Mesendoderm (in vitro differentiated cells): ENCODE results near the gene MACROD2.

Source experiments
- DNase-seq: peaks from one replicate; pipeline ENCODE4 v3.0.0; 2013
- H2AK5ac ChIP-seq: 2 replicates; pipeline ENCODE4 v1.6.1; 2013; ENCODE audit warnings: low read length, inconsistent platforms
- H2BK120ac ChIP-seq: 2 replicates; pipeline ENCODE4 v1.6.1; 2013; ENCODE audit warnings: low read depth, mild to moderate bottlenecking, low read length, moderate library complexity, mixed read lengths
- H2BK15ac ChIP-seq: replicated peaks from 2 replicates; pipeline ENCODE4 v1.6.1; 2013; ENCODE audit warnings: low read depth, mild to moderate bottlenecking, moderate library complexity
- H2BK5ac ChIP-seq: 2 replicates; pipeline ENCODE4 v1.6.1; 2013; ENCODE audit warnings: low read length, inconsistent platforms
- H3K18ac ChIP-seq: 2 replicates; pipeline ENCODE4 v1.6.1; 2013; ENCODE audit warnings: mild to moderate bottlenecking, low read length, mixed read lengths
- H3K23ac ChIP-seq: one replicate; pipeline ENCODE4 v1.6.1; 2013; ENCODE audit warnings: low read length
- H3K27ac ChIP-seq: 2 replicates; pipeline ENCODE4 v1.5.1; 2013; ENCODE audit warnings: low read depth, mild to moderate bottlenecking, inconsistent platforms, low read length, moderate library complexity
- H3K27me3 ChIP-seq: 2 replicates; pipeline ENCODE4 v1.6.1; 2013; ENCODE audit warnings: low read length, control low read depth, mild to moderate bottlenecking, inconsistent platforms; ENCODE audit not compliant: insufficient read depth, poor library complexity
- H3K36me3 ChIP-seq: 2 replicates; pipeline ENCODE4 v1.6.1; 2013; ENCODE audit warnings: low read length, inconsistent platforms; ENCODE audit not compliant: control insufficient read depth, insufficient read depth
- H3K4ac ChIP-seq: one replicate; pipeline ENCODE4 v1.6.1; 2013; ENCODE audit warnings: low read depth, mild to moderate bottlenecking, low read length, moderate library complexity
- H3K4me1 ChIP-seq: 2 replicates; pipeline ENCODE4 v1.6.1; 2013; ENCODE audit warnings: low read depth, low read length, inconsistent platforms; ENCODE audit not compliant: control insufficient read depth
- H3K4me2 ChIP-seq: 2 replicates; pipeline ENCODE4 v1.6.1; 2013; ENCODE audit warnings: low read length
- H3K4me3 ChIP-seq: 2 replicates; pipeline ENCODE4 v1.5.1; 2013; ENCODE audit warnings: mild to moderate bottlenecking, low read length
- H3K56ac ChIP-seq: one replicate; pipeline ENCODE4 v1.6.1; 2013; ENCODE audit warnings: low read length
- H3K79me1 ChIP-seq: 2 replicates; pipeline ENCODE4 v1.6.1; 2013; ENCODE audit warnings: low read length, inconsistent platforms
- H3K79me2 ChIP-seq: 2 replicates; pipeline ENCODE4 v1.6.1; 2013; ENCODE audit warnings: mild to moderate bottlenecking, low read length; ENCODE audit not compliant: control insufficient read depth, insufficient read depth
- H3K9ac ChIP-seq: 2 replicates; pipeline ENCODE4 v1.6.1; 2013; ENCODE audit warnings: low read length, inconsistent platforms
- H4K5ac ChIP-seq: one replicate; pipeline ENCODE4 v1.6.1; 2013; ENCODE audit warnings: low read length
- H4K8ac ChIP-seq: one replicate; pipeline ENCODE4 v1.6.1; 2013; ENCODE audit warnings: low read depth, mild to moderate bottlenecking, control low read depth, low read length, moderate library complexity
- WGBS: extraction: QIAGEN DNeasy Blood & Tissue Kit; methylation state at CpG from one replicate; pipeline ENCODE4 v1.1.7; 2013; ENCODE audit warnings: low lambda C conversion rate, missing lambda C conversion rate; ENCODE audit not compliant: insufficient coverage; ENCODE audit errors: extremely low coverage; 5-methylcytosine and 5-hydroxymethylcytosine counted together

The MACROD2 gene

GRCh38 chr20:15318682-15319081 is 1323.4 kb downstream of the MACROD2 start:
- no peak overlapping the region for H2BK15ac ChIP-seq
- H3K4ac ChIP-seq, result no peak overlapping the region
- no peaks in the 10 kb centered on the region for H3K27me3 ChIP-seq
- no peak overlapping the region for H3K27ac ChIP-seq
- H4K5ac ChIP-seq, result no peak overlapping the region
- no peak overlapping the region for H3K4me2 ChIP-seq
- no peak overlapping the region for H4K8ac ChIP-seq
- no peak overlapping the region for H2BK120ac ChIP-seq
- no peak overlapping the region for H3K23ac ChIP-seq
- no peaks in the 10 kb centered on the region for H3K79me2 ChIP-seq
- H3K4me1 ChIP-seq, result no peaks in the 10 kb centered on the region
- no peak overlapping the region for H2BK5ac ChIP-seq
- H3K36me3 ChIP-seq, result no peaks in the 10 kb centered on the region
- no peak for DNase-seq
- no peak overlapping the region for H3K4me3 ChIP-seq
- no peaks in the 10 kb centered on the region for H3K79me1 ChIP-seq
- no peak overlapping the region for H2AK5ac ChIP-seq
- no peak overlapping the region for H3K9ac ChIP-seq
- no peak overlapping the region for H3K18ac ChIP-seq
- H3K56ac ChIP-seq, result no peak overlapping the region

- no peak overlapping the region for H3K27ac ChIP-seq
- DNase-seq, result no peak
- no peak overlapping the region for H2AK5ac ChIP-seq
- no peak overlapping the region for H3K4me3 ChIP-seq
- no peak overlapping the region for H2BK5ac ChIP-seq
- H2BK15ac ChIP-seq, result no peak overlapping the region
- no peaks in the 10 kb centered on the region for H3K79me2 ChIP-seq
- no peak overlapping the region for H3K18ac ChIP-seq
- H3K4ac ChIP-seq, result no peak overlapping the region
- no peaks in the 10 kb centered on the region for H3K79me1 ChIP-seq
- no peak overlapping the region for H2BK120ac ChIP-seq
- no peak overlapping the region for H3K23ac ChIP-seq
- no peak overlapping the region for H3K56ac ChIP-seq
- WGBS, result no CpG with 5 or more reads among the region's 2 CpGs
- no peaks in the 10 kb centered on the region for H3K4me1 ChIP-seq
- H3K9ac ChIP-seq, result no peak overlapping the region
- no peak overlapping the region for H4K8ac ChIP-seq
- no peaks in the 10 kb centered on the region for H3K36me3 ChIP-seq
- H3K27me3 ChIP-seq, result no peaks in the 10 kb centered on the region
- H3K4me2 ChIP-seq, result no peak overlapping the region
- no peak overlapping the region for H4K5ac ChIP-seq
Measured at GRCh38 chr20:15319439-15319838, 1324.1 kb downstream of the MACROD2 start.

- Histone ChIP-seq H2BK15ac (no peak overlapping the region), H3K4me1 (no peaks in the 10 kb centered on the region), H3K36me3 (no peaks in the 10 kb centered on the region), H3K18ac (no peak overlapping the region), H3K4me3 (no peak overlapping the region), H4K5ac (no peak overlapping the region), H3K56ac (no peak overlapping the region), H3K27me3 (no peaks in the 10 kb centered on the region), H3K27ac (no peak overlapping the region), H4K8ac (no peak overlapping the region), H3K9ac (no peak overlapping the region), H2AK5ac (no peak overlapping the region), H2BK5ac (no peak overlapping the region), H2BK120ac (no peak overlapping the region), H3K23ac (no peak overlapping the region), H3K79me2 (no peaks in the 10 kb centered on the region), H3K79me1 (no peaks in the 10 kb centered on the region), H3K4me2 (no peak overlapping the region), H3K4ac (no peak overlapping the region)
- WGBS, result no CpG with 5 or more reads among the region's 2 CpGs
- DNase-seq, result no peak
Measured at GRCh38 chr20:15320941-15321340, 1325.6 kb downstream of the MACROD2 start.

- Histone ChIP-seq H3K9ac (no peak overlapping the region), H3K4me1 (no peaks in the 10 kb centered on the region), H3K27me3 (no peaks in the 10 kb centered on the region), H3K23ac (no peak overlapping the region), H2BK15ac (no peak overlapping the region), H3K36me3 (no peaks in the 10 kb centered on the region), H3K56ac (no peak overlapping the region), H2BK120ac (no peak overlapping the region), H4K5ac (no peak overlapping the region), H3K4ac (no peak overlapping the region), H2AK5ac (no peak overlapping the region), H3K79me2 (no peaks in the 10 kb centered on the region), H2BK5ac (no peak overlapping the region), H3K79me1 (no peaks in the 10 kb centered on the region), H3K18ac (no peak overlapping the region), H3K4me3 (no peak overlapping the region), H3K4me2 (no peak overlapping the region), H3K27ac (no peak overlapping the region), H4K8ac (no peak overlapping the region)
- WGBS, result no CpG with 5 or more reads among the region's 4 CpGs
- no peak for DNase-seq
Measured at GRCh38 chr20:15327123-15327522, 1331.8 kb downstream of the MACROD2 start.

GRCh38 chr20:15328084-15328483 is 1332.8 kb downstream of the MACROD2 start:
- Histone ChIP-seq H2BK120ac (no peak overlapping the region), H2AK5ac (no peak overlapping the region), H2BK15ac (no peak overlapping the region), H3K4me2 (no peak overlapping the region), H2BK5ac (no peak overlapping the region), H3K4me3 (no peak overlapping the region), H3K9ac (no peak overlapping the region), H3K56ac (no peak overlapping the region), H4K5ac (no peak overlapping the region), H3K4ac (no peak overlapping the region), H3K36me3 (no peaks in the 10 kb centered on the region), H3K27me3 (no peaks in the 10 kb centered on the region), H3K4me1 (no peaks in the 10 kb centered on the region), H3K18ac (no peak overlapping the region), H3K79me2 (no peaks in the 10 kb centered on the region), H3K23ac (no peak overlapping the region), H4K8ac (no peak overlapping the region), H3K79me1 (no peaks in the 10 kb centered on the region), H3K27ac (no peak overlapping the region)
- no peak for DNase-seq
- no CpG with 5 or more reads among the region's 1 CpG for WGBS

- no peak overlapping the region for H4K8ac ChIP-seq
- no peak overlapping the region for H3K27ac ChIP-seq
- H2AK5ac ChIP-seq, result no peak overlapping the region
- no peak overlapping the region for H3K23ac ChIP-seq
- H4K5ac ChIP-seq, result no peak overlapping the region
- H2BK120ac ChIP-seq, result no peak overlapping the region
- no peak for DNase-seq
- H3K79me1 ChIP-seq, result no peaks in the 10 kb centered on the region
- H2BK15ac ChIP-seq, result no peak overlapping the region
- no peak overlapping the region for H3K4me2 ChIP-seq
- peaks cover 4% of the 10 kb centered on the region for H3K4me1 ChIP-seq
- no CpG with 5 or more reads among the region's 1 CpG for whole genome bisulfite sequencing
- no peak overlapping the region for H3K4ac ChIP-seq
- H3K9ac ChIP-seq, result no peak overlapping the region
- H3K56ac ChIP-seq, result no peak overlapping the region
- H3K27me3 ChIP-seq, result no peaks in the 10 kb centered on the region
- H2BK5ac ChIP-seq, result no peak overlapping the region
- no peak overlapping the region for H3K4me3 ChIP-seq
- H3K79me2 ChIP-seq, result no peaks in the 10 kb centered on the region
- H3K18ac ChIP-seq, result no peak overlapping the region
- H3K36me3 ChIP-seq, result no peaks in the 10 kb centered on the region
Measured at GRCh38 chr20:15332711-15333160, 1337.4 kb downstream of the MACROD2 start.
